ENCODE measurements around the gene ACSM5. TPM values are rescaled to one million over a fixed set of nuclear protein-coding genes. Genes with fewer than 3 reads are reported as not detected.

Gene ACSM5
- not detected for total RNA-seq

- peaks cover 12% of the 10 kb centered on the region for H3K4me1 ChIP-seq (ENCODE audit: insufficient read depth, low read length)
- H3K9me3 ChIP-seq (ENCODE audit: low read depth, low read length) = no peaks in the 10 kb centered on the region
- H3K27me3 ChIP-seq (ENCODE audit: insufficient read depth, low read length) = no peaks in the 10 kb centered on the region
- no peak within 1 kb of the TSS for H3K4me3 ChIP-seq (ENCODE audit: low read length)
Observed at GRCh38 chr16:20409398-20410120, at the start of gene ACSM5. TSS of gene ACSM5 (plus strand) at chr16:20409534. CDS start at chr16:20411485, 1,951 bp downstream.

GRCh38 chr16:20359997-20360396 lies 49.3 kb upstream of the ACSM5 start:
- no peaks in the 10 kb centered on the region for H3K9me3 ChIP-seq (ENCODE audit: low read depth, low read length)
- H3K4me1 ChIP-seq (ENCODE audit: insufficient read depth, low read length) = no peaks in the 10 kb centered on the region
- no peaks in the 10 kb centered on the region for H3K27me3 ChIP-seq (ENCODE audit: insufficient read depth, low read length)
- H3K4me3 ChIP-seq (ENCODE audit: low read length) = no peak overlapping the region

GRCh38 chr16:20363191-20363590 lies 46.1 kb upstream of the ACSM5 start:
- Histone ChIP-seq H3K9me3 (ENCODE audit: low read depth, low read length) (no peaks in the 10 kb centered on the region), H3K27me3 (ENCODE audit: insufficient read depth, low read length) (no peaks in the 10 kb centered on the region), H3K4me1 (ENCODE audit: insufficient read depth, low read length) (no peaks in the 10 kb centered on the region), H3K4me3 (ENCODE audit: low read length) (no peak overlapping the region)

- H3K4me3 ChIP-seq (ENCODE audit: low read length) = no peak overlapping the region
- no peaks in the 10 kb centered on the region for H3K4me1 ChIP-seq (ENCODE audit: insufficient read depth, low read length)
- no peaks in the 10 kb centered on the region for H3K27me3 ChIP-seq (ENCODE audit: insufficient read depth, low read length)
Observed at GRCh38 chr16:20364051-20364450, 45.3 kb upstream of the ACSM5 start.

GRCh38 chr16:20369452-20370054 lies 39.8 kb upstream of the ACSM5 start:
- Histone ChIP-seq H3K27me3 (ENCODE audit: insufficient read depth, low read length) (no peaks in the 10 kb centered on the region), H3K9me3 (ENCODE audit: low read depth, low read length) (no peaks in the 10 kb centered on the region), H3K4me3 (ENCODE audit: low read length) (no peak overlapping the region), H3K4me1 (ENCODE audit: insufficient read depth, low read length) (no peaks in the 10 kb centered on the region)

More at GRCh38 chr16:20364051-20364450, 45.3 kb upstream of the ACSM5 start:
- H3K9me3 ChIP-seq (ENCODE audit: low read depth, low read length) = no peaks in the 10 kb centered on the region

- no peaks in the 10 kb centered on the region for H3K9me3 ChIP-seq (ENCODE audit: low read depth, low read length)
- H3K27me3 ChIP-seq (ENCODE audit: insufficient read depth, low read length) = no peaks in the 10 kb centered on the region
- H3K4me1 ChIP-seq (ENCODE audit: insufficient read depth, low read length) = no peaks in the 10 kb centered on the region
- H3K4me3 ChIP-seq (ENCODE audit: low read length) = no peak overlapping the region
Observed at GRCh38 chr16:20372701-20373100, 36.6 kb upstream of the ACSM5 start.

- Histone ChIP-seq H3K9me3 (ENCODE audit: low read depth, low read length) (no peaks in the 10 kb centered on the region), H3K4me1 (ENCODE audit: insufficient read depth, low read length) (no peaks in the 10 kb centered on the region), H3K27me3 (ENCODE audit: insufficient read depth, low read length) (no peaks in the 10 kb centered on the region), H3K4me3 (ENCODE audit: low read length) (no peak overlapping the region)
Observed at GRCh38 chr16:20377181-20377580, 32.2 kb upstream of the ACSM5 start.

GRCh38 chr16:20380782-20381181 lies 28.6 kb upstream of the ACSM5 start:
- Histone ChIP-seq H3K27me3 (ENCODE audit: insufficient read depth, low read length) (no peaks in the 10 kb centered on the region), H3K4me3 (ENCODE audit: low read length) (no peak overlapping the region), H3K9me3 (ENCODE audit: low read depth, low read length) (no peaks in the 10 kb centered on the region), H3K4me1 (ENCODE audit: insufficient read depth, low read length) (no peaks in the 10 kb centered on the region)

- Histone ChIP-seq H3K4me3 (ENCODE audit: low read length) (no peak overlapping the region), H3K4me1 (ENCODE audit: insufficient read depth, low read length) (no peaks in the 10 kb centered on the region), H3K9me3 (ENCODE audit: low read depth, low read length) (no peaks in the 10 kb centered on the region), H3K27me3 (ENCODE audit: insufficient read depth, low read length) (no peaks in the 10 kb centered on the region)
Observed at GRCh38 chr16:20382202-20382948, 27.0 kb upstream of the ACSM5 start.

GRCh38 chr16:20383106-20384029 lies 26.0 kb upstream of the ACSM5 start:
- Histone ChIP-seq H3K4me3 (ENCODE audit: low read length) (no peak overlapping the region), H3K27me3 (ENCODE audit: insufficient read depth, low read length) (no peaks in the 10 kb centered on the region), H3K4me1 (ENCODE audit: insufficient read depth, low read length) (no peaks in the 10 kb centered on the region), H3K9me3 (ENCODE audit: low read depth, low read length) (no peaks in the 10 kb centered on the region)

- H3K9me3 ChIP-seq (ENCODE audit: low read depth, low read length) = no peaks in the 10 kb centered on the region
- no peak overlapping the region for H3K4me3 ChIP-seq (ENCODE audit: low read length)
- H3K27me3 ChIP-seq (ENCODE audit: insufficient read depth, low read length) = no peaks in the 10 kb centered on the region
- no peaks in the 10 kb centered on the region for H3K4me1 ChIP-seq (ENCODE audit: insufficient read depth, low read length)
Observed at GRCh38 chr16:20385844-20386832, 23.2 kb upstream of the ACSM5 start.

GRCh38 chr16:20387978-20388377 lies 21.4 kb upstream of the ACSM5 start:
- Histone ChIP-seq H3K4me3 (ENCODE audit: low read length) (no peak overlapping the region), H3K9me3 (ENCODE audit: low read depth, low read length) (no peaks in the 10 kb centered on the region), H3K4me1 (ENCODE audit: insufficient read depth, low read length) (no peaks in the 10 kb centered on the region), H3K27me3 (ENCODE audit: insufficient read depth, low read length) (no peaks in the 10 kb centered on the region)

- H3K4me1 ChIP-seq (ENCODE audit: insufficient read depth, low read length) = no peaks in the 10 kb centered on the region
- H3K27me3 ChIP-seq (ENCODE audit: insufficient read depth, low read length) = no peaks in the 10 kb centered on the region
- no peaks in the 10 kb centered on the region for H3K9me3 ChIP-seq (ENCODE audit: low read depth, low read length)
- H3K4me3 ChIP-seq (ENCODE audit: low read length) = no peak overlapping the region
Observed at GRCh38 chr16:20388854-20389253, 20.5 kb upstream of the ACSM5 start.

GRCh38 chr16:20391045-20391444 lies 18.3 kb upstream of the ACSM5 start:
- no peak overlapping the region for H3K4me3 ChIP-seq (ENCODE audit: low read length)
- H3K27me3 ChIP-seq (ENCODE audit: insufficient read depth, low read length) = no peaks in the 10 kb centered on the region
- no peaks in the 10 kb centered on the region for H3K9me3 ChIP-seq (ENCODE audit: low read depth, low read length)
- H3K4me1 ChIP-seq (ENCODE audit: insufficient read depth, low read length) = no peaks in the 10 kb centered on the region
